NCI-H524 (cell line): ENCODE data around the gene YWHAE.
"Not testable (repeated sequence)": the region's sequence is repeated elsewhere in the genome, so short reads cannot be mapped to it uniquely, and the experiment has no call there.

Experiments used
- DNase-seq, 2 experiments: peaks; one replicate each; lab custom pipeline; 2025; lab: John Stamatoyannopoulos, UW

The YWHAE gene

GRCh38 chr17:1325766-1326165 lies 74.3 kb downstream of the YWHAE start:
- DNase-seq, result no peak

DNA sequence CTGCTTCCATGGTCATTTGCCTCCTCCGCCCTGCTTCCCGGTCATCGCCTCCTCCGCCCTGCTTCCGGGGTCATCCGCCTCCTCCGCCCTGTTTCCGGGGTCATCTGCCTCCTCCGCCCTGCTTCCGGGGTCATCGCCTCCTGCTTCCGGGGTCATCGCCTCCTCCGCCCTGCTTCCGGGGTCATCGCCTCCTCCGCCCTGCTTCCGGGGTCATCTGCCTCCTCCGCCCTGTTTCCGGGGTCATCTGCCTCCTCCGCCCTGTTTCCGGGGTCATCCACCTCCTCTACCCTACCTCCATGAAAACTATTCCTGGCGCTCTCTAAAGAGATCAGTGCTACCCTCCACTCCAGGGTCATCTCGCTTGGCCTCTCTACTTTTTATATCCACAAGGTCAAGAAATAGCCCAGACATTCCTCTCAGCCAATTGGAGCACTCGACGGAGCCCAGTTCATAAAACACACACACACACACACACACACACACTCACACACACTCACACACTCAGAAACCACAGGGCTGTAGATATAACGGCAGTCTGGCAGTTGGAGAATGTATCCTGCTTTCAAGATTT lies 75.7 kb downstream of the YWHAE start:
- no peak for DNase-seq

- DNase-seq, result no peak
Observed at GRCh38 chr17:1323336-1323735, 76.7 kb downstream of the YWHAE start.

DNA sequence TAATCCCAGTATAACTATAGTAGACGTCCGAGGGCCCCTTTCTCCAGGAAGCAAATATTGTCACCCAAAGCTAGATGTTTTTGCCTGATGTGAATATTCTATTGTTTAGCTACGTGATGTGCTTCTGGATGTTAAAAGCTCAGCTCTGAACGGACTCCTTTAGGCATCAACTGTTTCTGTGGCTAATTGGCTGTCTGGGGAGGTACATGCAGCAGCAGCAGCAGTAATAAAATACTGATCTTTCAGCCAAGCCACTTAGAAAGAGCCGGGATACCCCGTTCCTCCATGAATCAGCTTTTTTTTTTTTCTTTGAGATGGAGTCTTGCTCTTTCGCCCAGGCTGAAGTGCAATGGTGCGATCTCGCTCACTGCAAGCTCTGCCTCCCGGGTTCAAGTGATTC lies 77.5 kb downstream of the YWHAE start:
- DNase-seq, result no peak

- no peak for DNase-seq
Observed at GRCh38 chr17:1322014-1322428, 78.0 kb downstream of the YWHAE start.

DNA sequence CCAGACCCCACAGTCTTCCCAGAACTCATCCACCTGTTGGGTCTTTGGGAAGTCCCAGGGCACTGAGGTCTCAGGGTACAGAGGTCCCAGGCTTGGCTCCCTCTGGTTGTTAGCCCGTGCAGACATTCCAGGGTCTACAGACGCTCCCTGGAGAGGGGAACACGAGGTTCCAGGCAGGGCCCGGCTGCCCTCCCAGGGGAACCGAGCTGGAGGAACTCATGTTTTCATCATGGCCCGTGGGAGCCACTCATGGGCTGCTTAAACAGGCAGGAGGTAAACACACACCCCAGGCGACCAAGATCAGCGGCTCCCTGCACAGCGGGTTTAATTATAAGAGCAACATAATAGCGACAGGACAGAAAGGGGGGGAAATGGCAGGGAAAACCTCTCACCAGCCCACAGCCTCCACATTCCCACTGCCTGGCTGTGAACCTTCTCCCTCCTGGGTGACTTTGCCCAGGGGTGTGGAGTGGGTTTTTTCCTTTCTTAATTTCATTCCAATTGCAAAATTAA lies 84.1 kb downstream of the YWHAE start:
- DNase-seq, result peak in 1 of 2 experiments; percentile 4

DNA sequence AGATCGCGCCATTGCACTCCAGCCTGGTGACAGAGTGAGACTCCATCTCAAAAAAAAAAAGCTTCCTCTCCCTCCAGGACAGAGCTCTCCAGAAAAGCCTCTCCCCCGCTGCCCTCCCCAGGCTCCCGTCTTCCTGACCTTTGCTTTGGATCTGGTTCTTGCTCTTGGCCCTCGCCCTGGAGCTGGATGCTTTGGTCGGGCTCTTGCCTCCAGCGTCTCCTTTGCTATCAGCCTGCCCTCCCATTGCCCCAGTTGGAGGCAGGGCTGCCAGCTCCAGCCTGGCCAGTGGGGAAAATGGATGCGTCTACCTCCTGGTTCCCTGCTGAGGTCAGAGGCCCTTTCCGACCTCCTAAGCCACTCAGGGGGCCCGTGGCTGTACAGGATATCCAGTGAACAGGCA lies 84.6 kb downstream of the YWHAE start:
- DNase-seq, result no peak

DNA sequence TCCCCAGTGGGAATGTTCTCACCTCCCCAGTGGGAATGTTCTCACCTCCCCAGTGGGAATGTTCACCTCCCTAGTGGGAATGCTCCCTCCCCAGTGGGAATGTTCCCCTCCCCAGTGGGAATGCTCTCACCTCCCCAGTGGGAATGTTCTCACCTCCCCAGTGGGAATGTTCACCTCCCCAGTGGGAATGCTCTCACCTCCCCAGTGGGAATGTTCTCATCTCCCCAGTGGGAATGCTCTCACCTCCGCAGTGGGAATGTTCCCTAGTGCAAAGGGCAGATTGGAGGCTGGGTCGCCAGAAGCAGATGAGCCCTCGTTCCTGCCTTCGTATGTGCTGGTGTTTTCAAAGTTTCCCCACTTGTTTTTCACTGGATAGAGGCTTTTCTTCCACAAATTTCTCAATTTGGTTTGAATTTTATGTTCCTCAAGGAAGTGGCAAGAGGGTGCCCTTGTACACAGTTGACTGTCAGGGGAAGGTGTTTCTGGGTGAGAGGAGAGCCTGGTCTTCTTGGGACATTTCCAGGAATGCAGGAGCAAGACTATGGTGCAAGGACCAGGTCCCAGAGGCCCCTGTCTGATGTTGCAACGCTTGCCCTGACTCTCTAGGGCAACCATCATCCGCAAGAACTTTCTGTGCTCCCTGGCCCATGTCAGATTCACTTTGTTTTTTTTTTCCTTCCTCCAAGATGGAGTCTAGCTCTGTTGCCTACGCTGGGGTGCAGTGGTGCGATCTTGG lies 86.6 kb downstream of the YWHAE start:
- no peak for DNase-seq

- peak; percentile 67 to 83 for DNase-seq
Observed at GRCh38 chr17:1312261-1312870, 87.7 kb downstream of the YWHAE start.

- not testable (repeated sequence) for DNase-seq
Observed at GRCh38 chr17:1307829-1308228, 92.2 kb downstream of the YWHAE start.

DNA sequence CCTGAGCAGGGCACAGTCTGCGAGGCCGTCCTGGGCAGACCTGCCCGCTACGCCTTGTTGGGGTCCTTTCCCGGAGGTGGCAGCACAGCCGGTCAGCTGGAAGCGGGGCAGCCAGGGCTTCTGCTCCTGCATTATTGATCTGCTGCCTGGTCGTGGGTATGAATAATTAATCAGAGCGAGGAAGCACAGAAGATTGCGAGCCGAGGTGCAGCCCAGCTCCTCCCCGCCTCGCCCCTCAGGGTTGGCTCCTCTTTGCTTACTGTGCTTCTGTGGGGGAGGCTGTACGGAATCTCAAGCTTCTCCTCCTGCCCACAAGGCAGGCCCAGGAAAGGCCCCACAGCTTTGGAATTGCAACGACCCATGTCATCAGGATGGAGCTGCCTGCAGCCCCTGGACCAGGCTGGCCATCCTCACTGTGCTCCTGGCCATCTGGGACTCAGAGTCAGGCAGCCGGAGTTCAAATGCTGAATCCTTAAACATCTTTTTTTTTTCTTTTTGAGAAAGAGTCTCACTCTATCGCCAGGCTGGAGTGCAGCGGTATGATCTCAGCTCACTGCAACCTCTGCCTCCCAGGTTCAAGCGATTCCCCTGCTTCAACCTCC lies 95.0 kb downstream of the YWHAE start:
- no peak for DNase-seq

DNA sequence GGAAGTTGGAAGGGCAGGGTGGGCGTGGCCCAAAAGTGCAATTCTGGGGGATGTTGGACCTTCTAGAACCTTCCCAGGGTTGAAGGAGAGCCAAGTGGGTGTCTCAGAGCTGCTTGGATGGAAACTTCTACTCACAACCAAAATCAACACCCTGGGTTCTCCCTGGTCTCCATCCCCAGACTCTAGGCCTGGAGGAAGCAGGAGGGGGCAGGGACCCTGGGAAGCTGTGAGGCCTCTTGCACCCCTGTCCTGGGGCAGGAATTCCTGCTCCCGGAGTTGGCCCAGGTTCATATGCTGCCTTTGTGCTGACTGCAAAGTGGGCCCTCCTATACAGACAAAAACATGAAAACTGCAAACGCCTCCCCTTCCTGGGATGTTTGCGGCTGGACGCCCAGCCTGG lies 95.5 kb downstream of the YWHAE start:
- DNase-seq, result no peak

- no peak for DNase-seq
Observed at GRCh38 chr17:1302761-1303160, 97.3 kb downstream of the YWHAE start.

DNA sequence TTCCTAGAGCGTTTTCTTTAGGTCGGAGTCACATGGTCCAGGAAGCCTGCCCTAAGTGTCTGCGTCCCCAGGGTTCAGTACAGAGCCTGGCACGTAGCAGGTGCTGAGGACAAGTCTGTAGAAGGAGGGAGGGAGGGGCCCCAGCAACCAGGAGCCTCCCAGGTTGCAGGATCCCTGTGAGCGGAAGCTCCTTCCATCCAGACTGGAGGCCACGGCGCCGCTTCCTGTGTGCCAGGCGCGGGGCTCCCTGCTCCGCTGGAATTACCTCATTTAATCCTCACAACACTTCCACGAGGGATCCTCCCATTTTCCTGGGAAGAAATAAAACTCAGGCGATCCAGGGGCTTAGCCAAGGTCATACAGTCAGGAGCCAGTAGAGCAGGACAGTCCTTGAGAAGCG lies 98.5 kb downstream of the YWHAE start:
- no peak for DNase-seq

DNA sequence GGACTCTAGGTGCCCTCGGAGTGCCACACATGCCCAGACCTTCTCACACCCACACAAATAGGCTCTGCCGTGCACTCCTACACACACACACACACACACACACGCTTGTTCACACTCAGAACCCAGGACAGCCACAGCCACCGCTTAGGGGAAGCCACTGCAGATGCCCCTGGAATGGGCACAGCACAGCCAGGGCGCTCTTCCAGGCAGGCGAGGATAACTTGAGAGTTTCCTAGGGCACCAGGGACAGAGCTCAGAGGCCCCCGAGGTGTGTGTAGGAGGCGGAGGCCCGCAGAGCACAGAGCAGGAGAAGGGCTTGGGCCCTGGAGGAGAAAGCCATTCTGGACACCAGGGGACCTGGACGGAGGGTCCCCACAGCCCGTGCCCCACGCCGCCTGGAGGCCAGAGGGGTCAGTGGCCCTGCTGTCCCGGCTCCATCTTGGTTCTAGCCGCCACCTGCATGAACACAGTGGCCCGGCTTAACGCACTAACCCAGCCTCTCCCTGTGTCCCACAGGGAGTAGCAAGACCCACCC lies 99.6 kb downstream of the YWHAE start:
- DNase-seq, result no peak

- DNase-seq, result no peak
Observed at GRCh38 chr17:1299552-1300370, 100.3 kb downstream of the YWHAE start.

DNA sequence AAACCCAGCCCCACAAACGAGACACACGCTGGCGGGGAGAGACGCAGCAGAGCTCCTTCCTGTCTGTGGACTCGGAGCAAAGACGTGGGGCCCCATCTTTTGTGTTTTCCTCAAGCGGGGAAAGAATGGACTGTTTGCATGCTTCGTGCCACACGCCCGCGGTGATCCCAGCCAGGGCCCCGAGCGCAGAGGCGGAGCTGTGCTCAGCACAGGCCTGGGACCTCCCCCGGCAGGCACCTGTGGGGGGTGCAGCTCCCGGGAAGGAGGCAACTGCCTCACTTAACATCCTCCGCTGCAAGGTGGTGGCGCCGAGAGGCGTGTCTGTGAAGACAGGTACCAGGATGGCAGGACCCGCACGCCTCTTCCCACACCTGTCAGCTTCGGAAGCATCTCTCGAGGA lies 101.4 kb downstream of the YWHAE start:
- no peak for DNase-seq
